ENCODE results near the gene JUNB.
"Not testable (repeated sequence)": the region's sequence is repeated elsewhere in the genome, so short reads cannot be mapped to it uniquely, and the experiment has no call there.

JUNB gene

DNA sequence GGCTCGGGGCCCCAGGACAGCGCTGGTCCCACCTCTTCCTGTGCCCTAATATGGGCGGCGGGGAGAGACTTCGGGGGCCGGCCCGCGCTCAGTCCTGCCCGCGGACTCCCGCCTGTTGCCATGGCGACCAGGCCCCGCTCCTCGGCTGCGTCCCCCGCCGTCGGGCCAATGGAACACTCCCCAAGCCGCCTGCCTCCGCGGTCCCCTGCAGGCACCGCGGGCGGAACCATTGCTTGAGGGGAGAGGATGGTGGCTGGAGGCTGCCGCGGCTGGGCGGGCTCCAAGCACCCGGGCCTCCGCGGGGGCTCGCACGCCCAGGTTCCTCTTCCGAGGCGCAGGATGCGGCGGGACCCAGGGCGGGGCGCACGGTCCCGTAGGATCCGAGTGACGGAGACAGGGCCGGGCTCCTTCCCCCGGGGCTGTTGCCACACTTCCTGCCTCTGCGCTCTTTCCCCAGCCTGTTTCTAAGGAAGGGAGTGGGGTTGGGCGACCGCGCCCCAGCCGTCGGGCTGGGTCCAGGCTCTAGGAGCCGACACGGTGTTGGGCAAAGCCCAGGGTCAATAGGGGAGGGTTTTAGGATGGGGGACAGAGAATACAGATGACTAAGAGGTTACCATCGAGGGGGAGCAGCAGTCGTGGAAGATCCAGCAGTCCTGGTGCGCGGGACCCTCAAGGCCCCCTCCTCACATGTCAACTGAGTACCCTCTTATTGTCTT, 1.2 kb upstream of the JUNB start:
- peak; percentile 93 for DNase-seq

DNA sequence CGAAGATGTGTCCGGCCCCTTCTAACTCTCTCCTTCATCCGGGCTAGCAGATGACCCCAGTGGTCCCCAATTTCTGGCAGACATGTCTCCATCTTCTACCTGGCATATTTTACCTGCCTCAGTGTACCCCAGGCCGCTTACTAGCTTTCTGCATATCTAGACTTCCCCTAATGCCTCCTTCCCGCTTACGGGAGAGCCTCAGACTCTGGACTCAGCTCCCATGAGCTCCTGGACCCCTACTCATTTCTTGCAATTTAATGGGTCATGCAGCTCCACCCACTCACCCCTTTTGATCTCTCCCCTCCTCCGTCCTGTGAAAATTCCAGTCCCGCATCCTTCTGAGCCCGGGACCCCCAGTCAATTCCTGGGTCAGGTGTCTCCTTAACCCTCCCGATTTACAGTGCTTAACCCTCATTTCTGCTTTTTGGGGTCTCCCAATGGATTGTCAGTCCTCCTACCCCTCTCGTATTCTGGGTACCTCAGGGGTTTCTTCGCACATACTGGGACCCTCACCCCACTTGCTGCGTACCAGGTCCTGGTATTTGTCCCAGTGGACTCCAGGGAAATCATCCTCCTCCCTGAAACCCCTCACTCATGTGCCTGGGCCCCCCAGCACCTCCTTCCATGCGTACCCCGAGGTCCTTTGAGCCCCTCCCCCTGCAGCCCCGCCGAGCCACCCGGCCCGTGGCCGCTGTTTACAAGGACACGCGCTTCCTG, 500 bp upstream of the JUNB start:
- DNase-seq: no peak

DNA sequence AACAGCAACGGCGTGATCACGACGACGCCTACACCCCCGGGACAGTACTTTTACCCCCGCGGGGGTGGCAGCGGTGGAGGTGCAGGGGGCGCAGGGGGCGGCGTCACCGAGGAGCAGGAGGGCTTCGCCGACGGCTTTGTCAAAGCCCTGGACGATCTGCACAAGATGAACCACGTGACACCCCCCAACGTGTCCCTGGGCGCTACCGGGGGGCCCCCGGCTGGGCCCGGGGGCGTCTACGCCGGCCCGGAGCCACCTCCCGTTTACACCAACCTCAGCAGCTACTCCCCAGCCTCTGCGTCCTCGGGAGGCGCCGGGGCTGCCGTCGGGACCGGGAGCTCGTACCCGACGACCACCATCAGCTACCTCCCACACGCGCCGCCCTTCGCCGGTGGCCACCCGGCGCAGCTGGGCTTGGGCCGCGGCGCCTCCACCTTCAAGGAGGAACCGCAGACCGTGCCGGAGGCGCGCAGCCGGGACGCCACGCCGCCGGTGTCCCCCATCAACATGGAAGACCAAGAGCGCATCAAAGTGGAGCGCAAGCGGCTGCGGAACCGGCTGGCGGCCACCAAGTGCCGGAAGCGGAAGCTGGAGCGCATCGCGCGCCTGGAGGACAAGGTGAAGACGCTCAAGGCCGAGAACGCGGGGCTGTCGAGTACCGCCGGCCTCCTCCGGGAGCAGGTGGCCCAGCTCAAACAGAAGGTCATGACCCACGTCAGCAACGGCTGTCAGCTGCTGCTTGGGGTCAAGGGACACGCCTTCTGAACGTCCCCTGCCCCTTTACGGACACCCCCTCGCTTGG, 966 bp downstream of the JUNB start:
- peak; percentile 72 for DNase-seq

DNA sequence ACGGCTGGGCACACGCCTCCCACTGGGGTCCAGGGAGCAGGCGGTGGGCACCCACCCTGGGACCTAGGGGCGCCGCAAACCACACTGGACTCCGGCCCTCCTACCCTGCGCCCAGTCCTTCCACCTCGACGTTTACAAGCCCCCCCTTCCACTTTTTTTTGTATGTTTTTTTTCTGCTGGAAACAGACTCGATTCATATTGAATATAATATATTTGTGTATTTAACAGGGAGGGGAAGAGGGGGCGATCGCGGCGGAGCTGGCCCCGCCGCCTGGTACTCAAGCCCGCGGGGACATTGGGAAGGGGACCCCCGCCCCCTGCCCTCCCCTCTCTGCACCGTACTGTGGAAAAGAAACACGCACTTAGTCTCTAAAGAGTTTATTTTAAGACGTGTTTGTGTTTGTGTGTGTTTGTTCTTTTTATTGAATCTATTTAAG, 1.6 kb downstream of the JUNB start:
- DNase-seq: no peak

DNA sequence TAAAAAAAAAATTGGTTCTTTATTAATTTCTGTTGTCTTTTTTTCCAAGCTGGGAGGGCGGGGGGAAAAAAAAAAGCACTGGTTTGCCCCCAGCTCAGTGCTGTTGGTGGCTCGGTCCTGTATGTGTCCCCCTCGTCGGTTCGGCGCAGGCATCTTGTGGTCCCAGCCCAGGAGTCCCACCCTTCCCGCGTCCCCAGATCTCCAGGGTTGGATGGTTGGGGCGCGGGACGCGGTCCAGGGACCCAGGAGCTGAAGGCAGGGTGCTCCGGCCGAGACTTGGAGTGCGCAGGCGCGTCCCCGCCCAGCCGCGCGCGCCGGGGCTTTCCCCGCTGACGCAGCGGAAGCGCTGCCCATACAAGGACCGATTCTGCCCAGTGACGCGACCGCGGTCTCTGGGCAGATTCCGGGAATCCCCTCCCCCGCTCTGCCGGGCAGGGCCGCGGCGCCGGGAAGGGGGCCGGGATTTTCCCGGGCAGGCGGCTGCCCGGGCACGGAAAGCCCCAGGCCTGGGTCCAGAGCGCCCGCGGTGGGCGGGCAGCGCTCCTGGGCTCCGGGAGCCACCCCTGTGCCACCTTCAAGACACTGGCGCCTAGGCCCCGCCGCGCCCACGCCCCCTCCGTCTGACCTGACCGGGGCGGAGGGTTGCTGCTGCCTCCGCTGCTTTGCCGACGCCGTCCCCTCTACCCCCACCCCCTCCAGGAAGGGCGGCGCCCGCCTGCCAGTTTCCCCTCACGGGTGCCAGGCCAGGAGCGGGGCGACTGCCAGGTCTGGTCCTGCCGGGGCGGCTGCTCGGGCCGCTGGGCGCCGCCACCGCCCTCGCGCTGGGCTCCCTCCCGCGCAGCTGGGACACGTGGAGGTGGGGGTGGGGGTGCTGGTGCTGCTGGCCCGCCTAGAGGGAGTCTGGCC, 2.3 kb downstream of the JUNB start:
- peak; percentile 92 for DNase-seq

DNA sequence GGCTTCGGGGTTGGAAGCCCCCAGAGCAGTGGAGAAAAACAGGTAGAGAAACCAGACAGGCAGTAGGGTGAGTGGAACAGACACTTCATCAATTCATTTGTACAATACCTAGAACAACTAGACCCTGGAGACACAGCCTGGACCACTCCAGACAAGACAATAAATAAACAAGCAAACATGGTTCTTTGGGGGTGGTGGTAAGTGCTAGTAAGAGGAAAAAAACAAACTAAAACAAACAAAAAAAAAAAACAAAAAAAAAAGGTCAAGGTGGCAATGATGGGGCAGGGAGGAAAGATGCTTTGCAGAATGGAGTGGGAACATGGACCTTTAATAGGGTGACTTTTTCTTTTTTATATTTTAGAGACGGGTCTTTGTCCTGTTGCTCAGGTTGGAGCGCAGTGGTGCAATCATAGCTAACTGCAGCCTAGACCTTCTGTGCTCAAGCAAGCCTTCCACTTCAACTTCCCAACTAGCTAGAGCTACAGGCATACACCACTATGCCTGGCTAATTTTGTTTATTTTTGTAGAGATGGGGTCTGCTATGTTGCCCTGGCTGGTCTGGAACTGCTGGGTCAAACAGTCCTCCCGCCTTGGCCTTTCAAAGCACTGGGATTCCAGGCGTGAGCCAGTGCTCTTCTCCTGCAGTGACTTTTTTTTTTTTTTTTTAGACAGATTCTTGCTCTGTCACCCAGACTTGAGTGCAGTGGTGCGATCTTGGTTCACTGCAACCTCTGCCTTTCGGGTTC, 3.1 kb downstream of the JUNB start:
- no peak for DNase-seq

DNA sequence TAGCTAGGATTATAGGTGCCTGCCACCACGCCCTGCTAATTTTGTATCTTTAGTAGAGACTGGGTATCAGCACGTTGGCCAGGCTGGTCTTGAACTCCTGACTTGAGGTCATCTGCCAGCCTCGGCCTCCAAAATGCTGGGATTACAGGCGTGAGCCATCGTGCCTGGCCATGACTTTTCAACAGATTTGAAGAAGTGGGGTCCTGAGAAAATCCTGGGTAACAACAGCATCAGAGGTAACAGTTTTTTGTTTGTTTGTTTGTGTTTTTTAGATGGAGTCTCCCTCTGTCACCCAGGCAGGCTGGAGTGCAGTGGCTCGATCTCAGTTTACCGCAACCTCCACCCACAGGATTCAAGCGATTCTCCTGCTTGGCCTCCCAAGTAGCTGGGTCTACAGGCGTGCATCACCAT, 3.7 kb downstream of the JUNB start:
- DNase-seq: no peak

DNA sequence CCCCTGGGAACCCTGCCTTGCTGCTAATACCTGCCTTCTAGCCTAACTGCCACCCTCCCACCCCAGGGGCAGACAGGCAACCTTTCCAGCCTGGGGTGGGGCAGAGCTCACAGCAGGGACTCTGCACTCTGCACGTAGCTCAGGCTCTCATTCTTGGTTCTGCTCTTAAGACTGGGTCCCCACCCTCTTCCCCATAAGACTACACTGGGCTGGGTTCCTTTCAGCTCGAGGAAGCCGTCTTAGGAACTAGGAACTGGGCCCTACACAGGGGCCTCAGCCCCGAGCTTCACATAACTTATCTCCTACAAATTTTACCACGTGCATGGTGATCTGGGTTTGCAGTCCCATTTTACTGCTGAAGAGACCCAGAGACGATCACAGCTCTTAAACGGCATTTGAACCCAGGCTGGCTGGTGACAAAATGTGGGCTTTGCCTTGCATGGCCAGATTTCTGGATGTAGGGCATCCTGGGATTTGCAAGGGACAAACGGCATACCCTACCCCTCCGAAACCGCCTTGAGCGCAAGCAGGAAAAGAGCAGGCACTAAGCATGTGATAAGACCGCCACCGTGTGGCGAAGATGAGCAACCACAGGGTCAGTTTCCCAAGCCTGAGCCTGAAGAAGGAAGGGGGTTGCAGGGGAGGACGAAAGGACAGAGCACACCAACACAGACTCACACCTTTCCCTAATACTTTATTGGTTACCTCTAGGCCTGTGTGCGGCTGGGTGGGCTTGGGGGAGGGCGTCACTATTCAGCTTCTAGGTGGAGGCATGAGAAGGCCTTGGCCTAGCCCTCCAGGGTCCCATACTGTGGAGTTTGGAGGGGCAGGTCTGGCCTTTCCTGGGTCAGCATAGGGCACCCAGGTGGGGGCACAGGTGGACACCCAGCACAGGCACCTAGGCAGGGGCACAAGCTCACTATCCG, 5.1 kb downstream of the JUNB start:
- peak; percentile 89 for DNase-seq

DNA sequence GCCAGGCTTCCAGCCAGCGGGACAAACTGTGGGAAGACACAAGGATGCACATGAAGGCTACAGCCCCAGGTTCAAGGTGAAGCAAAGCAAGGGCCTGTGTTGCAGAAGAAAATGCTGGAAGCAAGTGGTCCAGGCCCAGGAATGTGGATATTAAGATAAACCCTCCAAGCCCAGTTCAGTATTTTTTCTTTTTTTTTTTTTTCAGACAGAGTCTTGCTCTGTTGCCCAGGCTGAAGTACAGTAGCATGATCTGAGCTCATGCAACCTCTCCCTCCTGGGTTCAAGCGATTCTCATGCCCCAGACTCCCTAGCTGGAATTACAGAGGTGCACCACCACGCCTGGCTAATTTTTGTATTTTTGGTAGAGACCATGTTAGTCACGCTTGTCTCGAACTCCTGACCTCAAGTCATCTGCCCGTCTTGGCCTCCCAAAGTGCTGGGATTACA, 5.9 kb downstream of the JUNB start:
- no peak for DNase-seq

DNA sequence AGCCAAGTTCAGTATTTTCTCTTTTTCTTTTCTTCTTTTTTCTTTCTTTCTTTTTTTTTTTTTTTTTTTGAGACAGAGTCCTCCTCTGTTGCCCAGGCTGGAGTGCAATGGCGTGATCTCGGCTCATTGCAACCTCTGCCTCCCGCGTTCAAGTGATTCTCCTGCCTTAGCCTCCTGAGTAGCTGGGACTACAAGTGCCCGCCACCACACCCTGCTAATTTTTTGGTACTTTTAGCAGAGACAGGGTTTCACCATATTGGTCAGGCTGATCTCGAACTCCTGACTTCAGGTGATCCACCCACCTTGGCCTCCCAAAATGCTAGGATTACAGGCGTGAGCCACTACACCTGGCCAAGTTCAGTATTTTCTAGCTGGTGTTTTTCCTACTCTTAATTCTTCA, 6.3 kb downstream of the JUNB start:
- not testable (repeated sequence) for DNase-seq

DNA sequence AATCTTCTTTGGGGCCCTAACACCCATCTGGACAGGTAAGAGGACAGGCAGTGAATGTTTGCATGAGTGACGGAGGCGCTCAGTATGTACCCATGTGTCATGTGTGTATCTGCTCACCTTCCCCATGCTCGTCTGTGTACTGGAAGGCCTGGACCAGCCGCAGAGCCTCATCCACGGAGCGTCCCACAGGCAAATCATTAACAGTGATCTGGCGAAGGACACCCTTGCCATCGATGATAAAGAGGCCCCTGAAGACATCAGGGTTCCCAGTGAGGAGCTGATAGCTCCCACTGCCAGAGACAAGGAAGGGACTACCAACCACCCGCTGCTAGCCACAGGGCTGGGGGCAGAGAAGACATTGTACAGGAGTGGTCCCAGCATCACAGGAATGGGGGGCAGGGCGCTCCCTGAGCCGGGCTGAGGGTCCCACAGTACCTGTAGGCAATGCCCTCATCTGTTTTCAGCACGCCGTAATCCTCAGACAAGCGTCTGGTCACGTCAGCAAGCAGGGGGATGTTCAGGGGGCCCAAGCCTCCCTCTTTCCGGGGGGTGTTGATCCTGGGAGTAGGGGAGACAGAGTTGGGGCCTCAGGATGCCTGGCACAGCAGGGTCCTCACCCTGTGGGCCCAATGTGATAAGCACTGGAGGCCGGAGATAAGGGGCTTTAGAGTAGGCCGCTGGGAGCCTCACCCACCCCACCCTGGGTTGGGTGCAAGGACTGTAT, 8.6 kb downstream of the JUNB start:
- DNase-seq: no peak

DNA sequence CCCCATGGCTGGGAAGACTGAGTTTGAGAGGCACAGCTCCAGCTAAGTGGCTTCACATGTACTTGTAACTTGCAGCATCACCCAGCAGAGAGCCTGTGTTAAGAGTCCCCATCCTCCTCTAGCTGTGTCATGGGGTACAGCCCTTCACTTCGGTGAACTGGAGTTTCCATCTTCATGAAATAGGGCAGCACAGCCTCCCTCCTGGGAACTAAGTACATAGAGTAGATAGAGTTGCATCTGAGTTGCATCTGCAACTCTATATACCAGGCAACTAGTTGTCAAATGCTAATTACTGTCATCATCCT, 9.1 kb downstream of the JUNB start:
- no peak for DNase-seq

DNA sequence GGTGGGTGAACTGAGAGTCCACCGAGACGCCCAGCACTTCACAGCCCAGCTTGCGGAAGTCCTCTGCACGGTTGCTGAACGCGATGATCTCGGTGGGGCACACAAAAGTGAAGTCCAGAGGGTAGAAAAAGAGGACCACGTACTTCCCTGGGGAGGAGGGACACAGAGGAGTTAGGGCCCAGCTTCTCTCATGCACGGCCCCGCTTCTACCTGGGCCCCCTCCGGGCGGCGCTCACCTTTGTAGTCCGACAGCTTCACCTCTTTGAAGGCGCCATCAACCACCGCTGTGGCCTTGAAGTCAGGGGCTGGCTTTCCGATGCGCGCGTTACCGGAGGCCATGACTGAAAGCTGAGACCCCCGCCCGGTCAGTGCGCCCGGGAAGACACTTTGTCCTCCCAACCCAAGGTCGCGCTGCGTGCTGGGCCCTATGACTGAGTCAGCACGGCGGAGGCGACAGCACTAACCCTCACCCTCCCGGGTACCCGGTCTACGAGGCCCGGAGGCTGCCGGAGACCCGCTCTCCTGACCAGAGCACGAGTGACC, 9.7 kb downstream of the JUNB start:
- no peak for DNase-seq

DNA sequence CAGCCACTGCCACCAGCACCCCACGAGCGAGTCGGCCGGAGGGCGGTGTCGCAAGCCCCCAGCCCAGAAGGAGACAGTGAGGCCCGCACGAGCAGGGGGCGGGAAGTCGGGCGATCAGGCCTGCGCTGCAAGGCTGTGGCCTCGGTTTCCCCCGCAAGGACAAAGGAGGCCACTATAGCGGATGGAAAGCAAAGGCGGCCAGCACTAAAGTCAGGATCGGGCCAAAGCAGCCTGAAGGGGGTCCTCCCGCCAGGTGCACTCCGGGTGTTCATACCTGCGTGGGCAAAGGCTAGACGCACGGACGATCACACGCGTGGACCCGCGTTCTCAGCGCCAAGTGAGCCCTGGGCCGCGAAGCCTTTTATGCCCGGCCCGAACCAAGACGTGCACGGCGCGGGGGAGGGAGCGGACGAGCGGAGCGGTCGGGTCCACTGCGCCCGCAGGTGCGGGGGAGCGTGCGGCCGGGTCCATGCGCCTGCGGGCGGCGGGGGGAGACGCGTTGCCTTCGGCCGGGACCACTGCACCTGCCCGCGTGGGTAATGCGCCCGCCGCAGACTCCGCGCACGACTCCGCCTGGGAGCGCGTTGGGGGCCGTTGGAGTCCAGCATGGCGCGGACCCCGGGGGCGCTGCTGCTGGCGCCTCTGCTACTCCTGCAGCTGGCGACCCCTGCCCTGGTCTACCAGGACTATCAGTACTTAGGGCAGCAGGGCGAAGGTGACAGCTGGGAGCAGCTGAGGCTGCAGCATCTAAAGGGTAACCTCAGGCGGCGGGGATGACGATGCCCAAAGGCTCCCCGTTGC, 10.4 kb downstream of the JUNB start, which contains the start of the genes PRDX2 and THSD8:
Gene PRDX2, minus strand, starts transcription at position 335 of the 801 bp plus-strand sequence. CDS start 539 bp downstream, outside the sequence.
Gene THSD8, plus strand, starts transcription at position 604 of the 801 bp plus-strand sequence. Its CDS starts 3 bp downstream, at position 607.
- peak; percentile 83 for DNase-seq

DNA sequence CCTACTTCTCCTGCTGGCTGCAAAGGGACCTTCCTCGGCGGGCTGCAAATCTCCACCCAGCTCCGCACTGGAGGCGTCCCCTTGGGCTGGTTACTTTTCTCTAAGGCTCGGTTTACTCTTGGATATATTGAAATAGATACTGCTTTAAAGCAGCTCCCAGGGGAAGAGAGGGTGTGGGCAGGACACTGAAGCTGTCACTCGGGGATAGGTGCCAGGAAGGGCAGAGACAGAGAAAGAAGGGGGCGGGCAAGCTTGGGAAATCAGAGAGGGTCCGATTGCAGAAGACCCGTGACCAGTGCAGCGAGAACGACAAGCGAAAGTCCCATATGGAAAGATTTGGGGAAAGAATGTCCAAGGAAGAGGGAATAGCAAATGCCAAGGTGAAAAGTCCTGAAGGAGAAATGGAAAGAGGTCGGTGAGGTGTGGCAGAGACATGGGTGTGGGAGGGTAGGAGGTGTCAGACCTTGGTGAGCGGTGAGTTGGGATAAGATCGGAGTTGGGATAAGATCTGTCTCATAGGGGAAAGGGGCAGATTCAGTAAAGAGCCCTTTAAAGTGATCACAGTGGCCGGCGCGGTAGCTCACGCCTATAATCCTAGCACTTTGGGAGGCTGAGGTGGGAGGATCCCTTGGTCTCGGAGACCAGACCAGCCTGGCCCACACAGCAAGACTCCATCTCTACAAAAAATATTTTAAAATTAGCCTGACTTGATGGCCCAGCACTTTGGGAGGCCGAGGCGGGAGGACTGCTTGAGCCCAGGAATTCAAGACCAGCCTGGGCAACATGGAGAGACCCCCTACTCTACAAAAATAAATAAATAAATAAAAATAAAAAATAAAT, 11.2 kb downstream of the JUNB start:
- DNase-seq: no peak

DNA sequence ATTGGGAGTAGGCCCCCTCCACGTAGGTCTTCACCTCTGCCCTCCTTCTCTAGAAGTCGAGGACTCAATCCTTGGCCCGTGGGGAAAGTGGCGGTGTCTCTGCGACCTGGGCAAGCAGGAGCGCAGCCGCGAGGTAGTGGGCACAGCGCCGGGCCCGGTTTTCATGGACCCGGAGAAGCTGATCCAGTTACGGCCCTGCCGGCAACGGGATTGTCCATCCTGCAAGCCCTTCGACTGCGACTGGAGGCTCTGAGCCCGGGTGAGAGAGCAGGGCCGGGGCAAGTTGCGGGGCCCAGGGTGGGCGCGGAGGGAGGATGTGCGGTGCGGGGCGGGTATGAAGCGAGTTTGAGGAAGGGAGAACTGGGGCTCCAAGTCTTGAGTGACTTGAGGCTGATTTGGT, 12.8 kb downstream of the JUNB start:
- DNase-seq: no peak

DNA sequence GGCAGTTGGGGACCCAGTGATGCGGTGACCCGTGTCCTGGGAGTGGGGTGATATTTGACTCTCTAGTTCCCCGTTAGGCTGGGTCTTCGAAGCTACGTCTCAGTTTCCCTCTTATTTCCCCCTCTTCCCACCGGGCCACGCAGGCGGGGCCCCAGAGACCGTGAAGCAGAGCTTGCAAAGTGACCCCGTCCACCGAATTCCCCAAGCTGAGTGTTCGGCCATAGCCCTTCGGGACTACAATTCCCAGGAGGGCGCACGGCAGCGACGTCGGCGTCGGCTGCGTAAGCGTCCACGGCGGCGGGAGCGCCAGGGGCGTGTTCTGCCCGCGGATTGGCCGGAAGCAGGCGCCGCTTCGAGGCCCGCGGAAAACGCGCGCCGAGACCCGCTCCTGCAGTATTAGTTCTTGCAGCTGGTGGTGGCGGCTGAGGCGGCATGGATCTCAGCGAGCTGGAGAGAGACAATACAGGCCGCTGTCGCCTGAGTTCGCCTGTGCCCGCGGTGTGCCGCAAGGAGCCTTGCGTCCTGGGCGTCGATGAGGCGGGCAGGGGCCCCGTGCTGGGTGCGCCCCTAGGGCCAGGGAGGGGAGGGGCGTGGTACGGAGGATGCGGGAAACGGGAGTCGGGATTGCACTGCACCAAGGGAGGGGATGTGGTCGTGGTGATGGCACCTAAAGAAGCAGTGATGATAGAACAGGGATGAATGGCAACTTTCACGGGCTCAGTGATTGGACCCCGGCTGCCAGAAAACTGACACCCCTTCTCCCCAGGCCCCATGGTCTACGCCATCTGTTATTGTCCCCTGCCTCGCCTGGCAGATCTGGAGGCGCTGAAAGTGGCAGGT, 15.2 kb downstream of the JUNB start, which contains the start of gene RNASEH2A:
Gene RNASEH2A, plus strand, starts transcription at position 343 of the 840 bp plus-strand sequence. Its CDS starts 90 bp downstream, at position 433.
- DNase-seq: peak; percentile 87

All from NCI-H510A treated with DMSO at 0.1 percent for 48 hours (cell line).